ENCODE measurements around the gene TMEM250.

DNA sequence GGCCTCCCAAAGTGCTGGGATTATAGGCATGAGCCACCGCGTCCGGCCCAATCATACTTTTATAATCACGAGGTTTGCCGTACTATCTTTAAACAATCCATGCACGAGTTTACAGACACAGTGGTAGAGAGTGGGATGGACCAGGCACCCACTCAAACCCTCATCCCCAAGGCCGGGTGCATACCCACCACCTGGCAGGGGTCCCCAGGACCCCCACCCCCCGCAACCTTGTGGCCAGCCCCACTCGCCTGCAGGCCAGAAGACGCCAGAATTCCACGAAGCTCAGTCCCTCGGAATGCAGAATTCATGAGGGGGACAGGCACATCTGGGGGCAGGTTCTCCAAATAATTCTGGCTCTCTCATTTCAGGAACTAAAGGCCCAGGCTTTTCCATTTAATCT lies 40.7 kb downstream of the TMEM250 start:
- TF ChIP-seq, protein P1, sequence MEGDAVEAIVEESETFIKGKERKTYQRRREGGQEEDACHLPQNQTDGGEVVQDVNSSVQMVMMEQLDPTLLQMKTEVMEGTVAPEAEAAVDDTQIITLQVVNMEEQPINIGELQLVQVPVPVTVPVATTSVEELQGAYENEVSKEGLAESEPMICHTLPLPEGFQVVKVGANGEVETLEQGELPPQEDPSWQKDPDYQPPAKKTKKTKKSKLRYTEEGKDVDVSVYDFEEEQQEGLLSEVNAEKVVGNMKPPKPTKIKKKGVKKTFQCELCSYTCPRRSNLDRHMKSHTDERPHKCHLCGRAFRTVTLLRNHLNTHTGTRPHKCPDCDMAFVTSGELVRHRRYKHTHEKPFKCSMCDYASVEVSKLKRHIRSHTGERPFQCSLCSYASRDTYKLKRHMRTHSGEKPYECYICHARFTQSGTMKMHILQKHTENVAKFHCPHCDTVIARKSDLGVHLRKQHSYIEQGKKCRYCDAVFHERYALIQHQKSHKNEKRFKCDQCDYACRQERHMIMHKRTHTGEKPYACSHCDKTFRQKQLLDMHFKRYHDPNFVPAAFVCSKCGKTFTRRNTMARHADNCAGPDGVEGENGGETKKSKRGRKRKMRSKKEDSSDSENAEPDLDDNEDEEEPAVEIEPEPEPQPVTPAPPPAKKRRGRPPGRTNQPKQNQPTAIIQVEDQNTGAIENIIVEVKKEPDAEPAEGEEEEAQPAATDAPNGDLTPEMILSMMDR (IDR thresholded peaks at IDR 0.05; ENCODE audit: insufficient read depth, low read depth, low read length): no peak
- no peak for TF ChIP-seq EZH2 (IDR thresholded peaks at IDR 0.05; ENCODE audit: insufficient read depth, low read length)

Data from astrocyte (in vitro differentiated cells and primary cell).